Hepatocyte (in vitro differentiated cells): ENCODE results near the gene POLR1D. TPM values are rescaled to one million over a fixed set of nuclear protein-coding genes. Genes with fewer than 3 reads are reported as not detected.

Source experiments
- DNase-seq: peaks from one replicate; pipeline ENCODE4 v3.0.0-alpha.2; 2016; ENCODE audit warnings: low spot score
- H2AFZ ChIP-seq: fragments of 200-600 bp; sonication (generic); 2 replicates; pipeline ENCODE4 v1.6.0; 2016; ENCODE audit warnings: antibody characterized with exemption, mild to moderate bottlenecking
- H3K27ac ChIP-seq: fragments of 200-600 bp; sonication (generic); 2 replicates; pipeline ENCODE4 v1.5.1; 2016; ENCODE audit warnings: mild to moderate bottlenecking
- H3K27me3 ChIP-seq: fragments of 200-600 bp; sonication (generic); 2 replicates; pipeline ENCODE4 v1.6.1; 2016
- H3K36me3 ChIP-seq: fragments of 200-600 bp; sonication (generic); replicated peaks from 2 replicates; pipeline ENCODE4 v1.5.1; 2016; ENCODE audit warnings: low read depth; ENCODE audit not compliant: insufficient read depth
- H3K4me1 ChIP-seq: fragments of 200-600 bp; sonication (generic); 2 replicates; pipeline ENCODE4 v1.5.1; 2016; ENCODE audit warnings: mild to moderate bottlenecking, moderate library complexity; ENCODE audit not compliant: insufficient read depth
- H3K4me2 ChIP-seq: fragments of 200-600 bp; sonication (generic); 2 replicates; pipeline ENCODE4 v1.6.0; 2016
- H3K4me3 ChIP-seq: fragments of 200-600 bp; sonication (generic); 2 replicates; pipeline ENCODE4 v1.5.1; 2016; ENCODE audit warnings: mild to moderate bottlenecking
- H3K79me2 ChIP-seq: fragments of 200-600 bp; sonication (generic); 2 replicates; pipeline ENCODE4 v1.6.0; 2017; ENCODE audit warnings: mild to moderate bottlenecking
- H3K9me2 ChIP-seq: fragments of 200-600 bp; sonication (generic); replicated peaks from 2 replicates; pipeline ENCODE4 v1.6.0; 2017; ENCODE audit warnings: mild to moderate bottlenecking; ENCODE audit not compliant: insufficient read depth
- H3K9me3 ChIP-seq: fragments of 200-600 bp; sonication (generic); 2 replicates; pipeline ENCODE4 v1.5.1; 2016; ENCODE audit warnings: low read depth, mild to moderate bottlenecking
- H4K20me1 ChIP-seq: fragments of 200-600 bp; sonication (generic); 2 replicates; pipeline ENCODE4 v1.6.0; 2016; ENCODE audit warnings: mild to moderate bottlenecking; ENCODE audit not compliant: insufficient read depth, poor library complexity, severe bottlenecking
- EZH2 ChIP-seq: fragments of 200-600 bp; sonication (generic); IDR thresholded peaks from 2 replicates; pipeline ENCODE4 v1.6.1; 2016; ENCODE audit warnings: antibody characterized with exemption, mild to moderate bottlenecking, borderline replicate concordance
- EZH2phosphoT487 ChIP-seq: fragments of 200-600 bp; sonication (generic); IDR thresholded peaks from one replicate; pipeline ENCODE4 v1.6.1; 2018; ENCODE audit warnings: antibody characterized with exemption, mild to moderate bottlenecking, low read depth, moderate library complexity; ENCODE audit not compliant: unreplicated experiment, severe bottlenecking
- WGBS: methylation state at CpG from one replicate; pipeline ENCODE4 v1.1.6; 2016; ENCODE audit warnings: low lambda C conversion rate; ENCODE audit errors: missing lambda C conversion rate; 5-methylcytosine and 5-hydroxymethylcytosine counted together
- polyA plus RNA-seq: library from polyadenylated mRNA; unstranded; fragments of >200 nt; fragmentation: Nextera tagmentation; extraction: Ambion mirVana; gene quantifications from 2 replicates; pipeline ENCODE4 v1.2.1, GENCODE V29; 2016
- total RNA-seq: library from RNA; depleted of rRNA; stranded (reverse); fragments of >200 nt; gene quantifications from 2 replicates; pipeline ENCODE4 v1.2.3, GENCODE V29; 2014
- TF ChIP-seq, protein P1 (sequence below): fragments of 200-600 bp; sonication (generic); IDR thresholded peaks from 2 replicates; pipeline ENCODE4 v1.5.1; 2016; ENCODE audit warnings: antibody characterized with exemption, mild to moderate bottlenecking; ENCODE audit not compliant: poor library complexity

POLR1D gene
- total and polyA plus RNA-seq, 2 experiments from 2014 or later: 106 to 116 TPM

DNA sequence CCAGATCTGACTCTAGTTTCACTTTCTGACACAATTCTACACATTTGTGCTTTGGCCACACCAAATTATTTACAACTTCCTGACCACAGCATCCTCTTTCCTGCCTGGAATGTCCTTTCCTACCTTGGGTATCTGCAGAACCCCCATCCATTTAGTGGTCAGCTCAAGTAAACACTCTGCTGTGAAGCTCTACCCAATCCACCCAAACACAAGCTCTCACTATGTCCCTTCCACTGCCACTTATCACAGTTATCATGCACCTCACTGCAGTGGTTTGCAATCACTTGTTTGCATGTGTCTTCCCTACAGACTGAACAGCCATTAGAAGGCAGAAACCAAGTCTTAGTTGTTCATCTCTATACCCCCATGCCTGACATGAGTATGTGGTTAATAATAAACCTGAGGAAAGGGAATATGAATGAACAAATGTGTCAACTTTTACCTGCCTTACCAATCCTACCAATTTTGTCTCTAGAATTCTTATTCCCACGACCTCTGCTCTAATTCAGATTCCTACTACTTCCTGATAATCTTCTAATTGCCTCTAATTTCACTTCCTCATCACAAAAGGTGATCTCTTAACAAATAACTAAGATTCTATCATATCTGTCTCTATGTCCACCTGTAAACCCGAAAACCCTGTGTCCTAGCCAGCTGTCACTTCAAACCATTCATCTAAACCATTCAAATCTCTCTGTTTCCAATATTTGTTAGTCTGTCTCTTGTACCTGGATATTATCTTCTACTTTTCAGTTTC is 26.5 kb upstream of the POLR1D start:
- Histone ChIP-seq H3K9me2 (no peaks in the 10 kb centered on the region), H3K27me3 (no peaks in the 10 kb centered on the region), H3K27ac (no peak overlapping the region), H3K4me1 (peaks cover 15% of the 10 kb centered on the region), H2AFZ (no peak overlapping the region), H3K4me2 (no peak overlapping the region), H3K9me3 (no peaks in the 10 kb centered on the region), H4K20me1 (peaks cover 24% of the 10 kb centered on the region), H3K36me3 (no peaks in the 10 kb centered on the region), H3K79me2 (peaks cover 98% of the 10 kb centered on the region), H3K4me3 (no peak overlapping the region)
- WGBS: 83% methylated on average over 2 of the region's 2 CpGs
- TF ChIP-seq EZH2phosphoT487 (no peak), EZH2 (no peak)
- TF ChIP-seq, protein P1, sequence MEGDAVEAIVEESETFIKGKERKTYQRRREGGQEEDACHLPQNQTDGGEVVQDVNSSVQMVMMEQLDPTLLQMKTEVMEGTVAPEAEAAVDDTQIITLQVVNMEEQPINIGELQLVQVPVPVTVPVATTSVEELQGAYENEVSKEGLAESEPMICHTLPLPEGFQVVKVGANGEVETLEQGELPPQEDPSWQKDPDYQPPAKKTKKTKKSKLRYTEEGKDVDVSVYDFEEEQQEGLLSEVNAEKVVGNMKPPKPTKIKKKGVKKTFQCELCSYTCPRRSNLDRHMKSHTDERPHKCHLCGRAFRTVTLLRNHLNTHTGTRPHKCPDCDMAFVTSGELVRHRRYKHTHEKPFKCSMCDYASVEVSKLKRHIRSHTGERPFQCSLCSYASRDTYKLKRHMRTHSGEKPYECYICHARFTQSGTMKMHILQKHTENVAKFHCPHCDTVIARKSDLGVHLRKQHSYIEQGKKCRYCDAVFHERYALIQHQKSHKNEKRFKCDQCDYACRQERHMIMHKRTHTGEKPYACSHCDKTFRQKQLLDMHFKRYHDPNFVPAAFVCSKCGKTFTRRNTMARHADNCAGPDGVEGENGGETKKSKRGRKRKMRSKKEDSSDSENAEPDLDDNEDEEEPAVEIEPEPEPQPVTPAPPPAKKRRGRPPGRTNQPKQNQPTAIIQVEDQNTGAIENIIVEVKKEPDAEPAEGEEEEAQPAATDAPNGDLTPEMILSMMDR: no peak
- no peak for DNase-seq

DNA sequence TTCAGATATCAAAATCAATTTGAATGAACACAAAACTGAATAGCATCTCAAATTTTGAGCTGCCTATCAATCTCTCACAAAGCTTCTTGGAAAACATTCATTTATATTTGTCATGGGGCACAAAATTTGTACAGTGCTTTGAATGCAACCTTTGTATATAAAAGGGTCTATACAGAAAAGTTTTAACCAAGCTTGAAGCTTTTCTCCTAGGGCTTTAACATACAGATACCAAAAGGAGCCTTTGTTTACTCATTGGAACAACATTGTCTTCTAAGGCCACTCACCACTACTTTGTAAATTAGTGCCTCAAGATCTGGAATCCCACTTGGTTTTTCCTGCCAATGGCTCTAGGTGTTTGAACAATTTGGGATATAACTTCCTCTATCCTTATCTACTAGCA is 22.6 kb upstream of the POLR1D start:
- H3K36me3 ChIP-seq: no peaks in the 10 kb centered on the region
- H3K27me3 ChIP-seq: no peaks in the 10 kb centered on the region
- H3K4me2 ChIP-seq: no peak overlapping the region
- no peak for TF ChIP-seq EZH2phosphoT487
- TF ChIP-seq, protein P1: no peak
- no peak for TF ChIP-seq EZH2
- H4K20me1 ChIP-seq: peaks cover 23% of the 10 kb centered on the region
- H3K4me1 ChIP-seq: peaks cover 5% of the 10 kb centered on the region
- H3K9me2 ChIP-seq: no peaks in the 10 kb centered on the region
- no peaks in the 10 kb centered on the region for H3K9me3 ChIP-seq
- no peak for DNase-seq
- H3K4me3 ChIP-seq: no peak overlapping the region
- peaks cover 100% of the 10 kb centered on the region for H3K79me2 ChIP-seq
- no peak overlapping the region for H3K27ac ChIP-seq
- no peak overlapping the region for H2AFZ ChIP-seq

DNA sequence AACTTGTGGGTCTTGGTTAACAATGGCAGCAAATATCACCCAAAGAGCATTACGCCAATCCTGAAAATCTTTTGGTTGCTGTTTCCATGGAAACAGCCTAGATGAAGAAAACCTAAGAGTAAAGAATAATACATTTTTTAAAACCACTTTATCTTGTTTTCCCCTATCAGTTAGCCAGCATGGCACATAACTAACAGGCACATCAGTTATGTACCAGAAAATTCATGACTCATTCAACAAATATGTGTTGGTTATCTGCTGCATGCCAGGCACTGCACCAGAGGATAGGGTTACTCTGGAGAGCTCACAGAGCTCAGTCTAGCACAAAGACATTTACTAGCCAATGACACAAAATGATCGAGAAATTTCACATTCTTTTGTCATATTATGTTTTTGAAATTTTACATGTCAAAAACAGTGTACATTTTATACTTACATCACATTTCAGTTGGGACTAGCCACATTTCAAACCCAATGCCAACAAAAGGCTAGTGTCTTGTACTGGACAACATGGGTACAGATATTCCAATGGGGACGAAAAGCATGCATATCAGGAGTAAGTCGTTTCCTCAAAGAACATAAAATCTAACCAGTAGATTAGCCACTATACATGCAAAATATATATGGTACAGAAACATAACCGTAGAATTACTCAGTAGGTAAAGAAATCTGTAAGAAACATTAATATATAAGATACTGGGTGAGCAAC is 21.7 kb upstream of the POLR1D start:
- H3K9me3 ChIP-seq: no peaks in the 10 kb centered on the region
- H3K4me1 ChIP-seq: peaks cover 4% of the 10 kb centered on the region
- no peak overlapping the region for H3K27ac ChIP-seq
- DNase-seq: peak; percentile 23
- TF ChIP-seq EZH2phosphoT487 (no peak), EZH2 (no peak)
- TF ChIP-seq, protein P1: no peak
- no peak overlapping the region for H3K4me3 ChIP-seq
- peaks cover 23% of the 10 kb centered on the region for H4K20me1 ChIP-seq
- no peaks in the 10 kb centered on the region for H3K27me3 ChIP-seq
- no peaks in the 10 kb centered on the region for H3K36me3 ChIP-seq
- no peak overlapping the region for H2AFZ ChIP-seq
- no peaks in the 10 kb centered on the region for H3K9me2 ChIP-seq
- peaks cover 100% of the 10 kb centered on the region for H3K79me2 ChIP-seq
- WGBS: 72% methylated on average over 5 of the region's 5 CpGs
- no peak overlapping the region for H3K4me2 ChIP-seq
